HEK293 (cell line): ENCODE results near the gene DNAJC2.

Experiments
- GLIS1 ChIP-seq: fragments of 450-650 bp; formaldehyde crosslinking; IDR thresholded peaks from 2 replicates; pipeline ENCODE4 v1.5.1; 2016; ENCODE audit warnings: missing biosample characterization, missing genetic modification characterization
- KLF1 ChIP-seq: fragments of 450-650 bp; formaldehyde crosslinking; IDR thresholded peaks from 2 replicates; pipeline ENCODE4 v1.5.1; 2016; ENCODE audit warnings: missing biosample characterization, missing genetic modification characterization
- SALL2 ChIP-seq: fragments of 450-650 bp; formaldehyde crosslinking; IDR thresholded peaks from 2 replicates; pipeline ENCODE4 v1.5.0; 2017; ENCODE audit warnings: missing biosample characterization, mild to moderate bottlenecking, missing genetic modification characterization, borderline replicate concordance
- SETDB1 ChIP-seq: IDR thresholded peaks from one replicate; pipeline ENCODE4 v1.6.1; 2017; ENCODE audit warnings: mild to moderate bottlenecking, low read length, moderate library complexity, mixed read lengths; ENCODE audit not compliant: insufficient read length
- ZFP3 ChIP-seq: fragments of 450-650 bp; formaldehyde crosslinking; IDR thresholded peaks from 2 replicates; pipeline ENCODE4 v1.5.1; 2016; ENCODE audit warnings: low read depth, missing biosample characterization, missing genetic modification characterization
- ZNF146 ChIP-seq: fragments of 450-650 bp; formaldehyde crosslinking; IDR thresholded peaks from 2 replicates; pipeline ENCODE4 v1.5.1; 2016; ENCODE audit warnings: missing biosample characterization, missing genetic modification characterization
- ZNF16 ChIP-seq: fragments of 450-650 bp; formaldehyde crosslinking; IDR thresholded peaks from 2 replicates; pipeline ENCODE4 v1.5.1; 2016; ENCODE audit warnings: low read depth, missing biosample characterization, missing genetic modification characterization
- ZNF184 ChIP-seq: fragments of 450-650 bp; IDR thresholded peaks from 2 replicates; pipeline ENCODE4 v1.5.1; 2018; ENCODE audit warnings: missing biosample characterization, mild to moderate bottlenecking, missing genetic modification characterization
- ZNF202 ChIP-seq: fragments of 450-650 bp; formaldehyde crosslinking; IDR thresholded peaks from 2 replicates; pipeline ENCODE4 v1.5.1; 2016; ENCODE audit warnings: missing biosample characterization, missing genetic modification characterization, borderline replicate concordance
- ZNF311 ChIP-seq: fragments of 450-650 bp; formaldehyde crosslinking; IDR thresholded peaks from 2 replicates; pipeline ENCODE4 v1.5.1; 2017; ENCODE audit warnings: missing biosample characterization, missing genetic modification characterization, borderline replicate concordance
- ZNF473 ChIP-seq: fragments of 450-650 bp; formaldehyde crosslinking; IDR thresholded peaks from 2 replicates; pipeline ENCODE4 v1.5.1; 2017; ENCODE audit warnings: missing biosample characterization, missing genetic modification characterization
- ZNF510 ChIP-seq: fragments of 450-650 bp; formaldehyde crosslinking; IDR thresholded peaks from 2 replicates; pipeline ENCODE4 v1.5.1; 2018; ENCODE audit warnings: mild to moderate bottlenecking, missing genetic modification characterization, missing biosample characterization; ENCODE audit not compliant: insufficient replicate concordance
- ZNF521 ChIP-seq: fragments of 450-650 bp; formaldehyde crosslinking; IDR thresholded peaks from 2 replicates; pipeline ENCODE4 v1.5.1; 2017; ENCODE audit warnings: missing biosample characterization, mild to moderate bottlenecking, missing genetic modification characterization
- ZNF596 ChIP-seq: fragments of 450-650 bp; IDR thresholded peaks from 2 replicates; pipeline ENCODE4 v1.5.0; 2018; ENCODE audit warnings: missing biosample characterization, mild to moderate bottlenecking, missing genetic modification characterization, moderate library complexity
- ZNF621 ChIP-seq: fragments of 450-650 bp; formaldehyde crosslinking; IDR thresholded peaks from 2 replicates; pipeline ENCODE4 v1.5.1; 2017; ENCODE audit warnings: missing biosample characterization, missing genetic modification characterization
- ZNF664 ChIP-seq: fragments of 450-650 bp; formaldehyde crosslinking; IDR thresholded peaks from 2 replicates; pipeline ENCODE4 v1.5.1; 2016; ENCODE audit warnings: missing biosample characterization, missing genetic modification characterization
- ZNF670 ChIP-seq: fragments of 450-650 bp; formaldehyde crosslinking; IDR thresholded peaks from 2 replicates; pipeline ENCODE4 v1.5.1; 2016; ENCODE audit warnings: missing biosample characterization, missing genetic modification characterization, low read depth
- ZSCAN30 ChIP-seq: fragments of 450-650 bp; IDR thresholded peaks from 2 replicates; pipeline ENCODE4 v1.5.1; 2018; ENCODE audit warnings: missing biosample characterization, mild to moderate bottlenecking, missing genetic modification characterization, moderate library complexity
- TF ChIP-seq, protein P1 (sequence below): fragments of 450-650 bp; formaldehyde crosslinking; IDR thresholded peaks from 2 replicates; pipeline ENCODE4 v1.5.1; 2016; ENCODE audit warnings: missing biosample characterization, missing genetic modification characterization
- TF ChIP-seq, protein P2 (sequence below): sonication (generic); formaldehyde crosslinking; IDR thresholded peaks from 2 replicates; pipeline ENCODE4 v1.8.1; 2022; ENCODE audit warnings: mild to moderate bottlenecking, moderate library complexity, missing genetic modification reagents
- TF ChIP-seq, protein P3 (sequence below): fragments of 450-650 bp; formaldehyde crosslinking; IDR thresholded peaks from 2 replicates; pipeline ENCODE4 v1.5.1; 2016; ENCODE audit warnings: missing biosample characterization, missing genetic modification characterization
- TF ChIP-seq, protein P4 (sequence below): fragments of 450-650 bp; IDR thresholded peaks from 2 replicates; pipeline ENCODE4 v1.5.1; 2018; ENCODE audit warnings: missing biosample characterization, missing genetic modification characterization
- TF ChIP-seq, protein P5 (sequence below): fragments of 450-650 bp; formaldehyde crosslinking; IDR thresholded peaks from 2 replicates; pipeline ENCODE4 v1.5.1; 2016; ENCODE audit warnings: missing biosample characterization, missing genetic modification characterization
- TF ChIP-seq, protein P6 (sequence below): fragments of 450-650 bp; formaldehyde crosslinking; IDR thresholded peaks from 2 replicates; pipeline ENCODE4 v1.5.1; 2016; ENCODE audit warnings: missing biosample characterization, missing genetic modification characterization, borderline replicate concordance

Gene DNAJC2

GRCh38 chr7:103344453-103345149 lies at the start of gene DNAJC2 (continued):
- TF ChIP-seq, protein P1, sequence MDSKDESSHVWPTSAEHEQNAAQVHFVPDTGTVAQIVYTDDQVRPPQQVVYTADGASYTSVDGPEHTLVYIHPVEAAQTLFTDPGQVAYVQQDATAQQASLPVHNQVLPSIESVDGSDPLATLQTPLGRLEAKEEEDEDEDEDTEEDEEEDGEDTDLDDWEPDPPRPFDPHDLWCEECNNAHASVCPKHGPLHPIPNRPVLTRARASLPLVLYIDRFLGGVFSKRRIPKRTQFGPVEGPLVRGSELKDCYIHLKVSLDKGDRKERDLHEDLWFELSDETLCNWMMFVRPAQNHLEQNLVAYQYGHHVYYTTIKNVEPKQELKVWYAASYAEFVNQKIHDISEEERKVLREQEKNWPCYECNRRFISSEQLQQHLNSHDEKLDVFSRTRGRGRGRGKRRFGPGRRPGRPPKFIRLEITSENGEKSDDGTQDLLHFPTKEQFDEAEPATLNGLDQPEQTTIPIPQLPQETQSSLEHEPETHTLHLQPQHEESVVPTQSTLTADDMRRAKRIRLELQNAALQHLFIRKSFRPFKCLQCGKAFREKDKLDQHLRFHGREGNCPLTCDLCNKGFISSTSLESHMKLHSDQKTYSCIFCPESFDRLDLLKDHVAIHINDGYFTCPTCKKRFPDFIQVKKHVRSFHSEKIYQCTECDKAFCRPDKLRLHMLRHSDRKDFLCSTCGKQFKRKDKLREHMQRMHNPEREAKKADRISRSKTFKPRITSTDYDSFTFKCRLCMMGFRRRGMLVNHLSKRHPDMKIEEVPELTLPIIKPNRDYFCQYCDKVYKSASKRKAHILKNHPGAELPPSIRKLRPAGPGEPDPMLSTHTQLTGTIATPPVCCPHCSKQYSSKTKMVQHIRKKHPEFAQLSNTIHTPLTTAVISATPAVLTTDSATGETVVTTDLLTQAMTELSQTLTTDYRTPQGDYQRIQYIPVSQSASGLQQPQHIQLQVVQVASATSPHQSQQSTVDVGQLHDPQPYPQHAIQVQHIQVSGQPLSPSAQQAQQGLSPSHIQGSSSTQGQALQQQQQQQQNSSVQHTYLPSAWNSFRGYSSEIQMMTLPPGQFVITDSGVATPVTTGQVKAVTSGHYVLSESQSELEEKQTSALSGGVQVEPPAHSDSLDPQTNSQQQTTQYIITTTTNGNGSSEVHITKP, result peak; percentile 89
- TF ChIP-seq ZNF621, result no peak
- TF ChIP-seq, protein P2, sequence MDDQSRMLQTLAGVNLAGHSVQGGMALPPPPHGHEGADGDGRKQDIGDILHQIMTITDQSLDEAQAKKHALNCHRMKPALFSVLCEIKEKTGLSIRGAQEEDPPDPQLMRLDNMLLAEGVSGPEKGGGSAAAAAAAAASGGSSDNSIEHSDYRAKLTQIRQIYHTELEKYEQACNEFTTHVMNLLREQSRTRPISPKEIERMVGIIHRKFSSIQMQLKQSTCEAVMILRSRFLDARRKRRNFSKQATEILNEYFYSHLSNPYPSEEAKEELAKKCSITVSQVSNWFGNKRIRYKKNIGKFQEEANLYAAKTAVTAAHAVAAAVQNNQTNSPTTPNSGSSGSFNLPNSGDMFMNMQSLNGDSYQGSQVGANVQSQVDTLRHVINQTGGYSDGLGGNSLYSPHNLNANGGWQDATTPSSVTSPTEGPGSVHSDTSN (CRISPR knock-in tag), result peak; percentile 36; the same call in 1 of the 2 replicates
- TF ChIP-seq ZNF510, result no peak
- TF ChIP-seq SETDB1, result no peak
- TF ChIP-seq, protein P3, sequence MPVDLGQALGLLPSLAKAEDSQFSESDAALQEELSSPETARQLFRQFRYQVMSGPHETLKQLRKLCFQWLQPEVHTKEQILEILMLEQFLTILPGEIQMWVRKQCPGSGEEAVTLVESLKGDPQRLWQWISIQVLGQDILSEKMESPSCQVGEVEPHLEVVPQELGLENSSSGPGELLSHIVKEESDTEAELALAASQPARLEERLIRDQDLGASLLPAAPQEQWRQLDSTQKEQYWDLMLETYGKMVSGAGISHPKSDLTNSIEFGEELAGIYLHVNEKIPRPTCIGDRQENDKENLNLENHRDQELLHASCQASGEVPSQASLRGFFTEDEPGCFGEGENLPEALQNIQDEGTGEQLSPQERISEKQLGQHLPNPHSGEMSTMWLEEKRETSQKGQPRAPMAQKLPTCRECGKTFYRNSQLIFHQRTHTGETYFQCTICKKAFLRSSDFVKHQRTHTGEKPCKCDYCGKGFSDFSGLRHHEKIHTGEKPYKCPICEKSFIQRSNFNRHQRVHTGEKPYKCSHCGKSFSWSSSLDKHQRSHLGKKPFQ (tag by site-specific recombination), result peak; percentile 41; the same call in 1 of the 2 replicates
- no peak for TF ChIP-seq KLF1 (tag by site-specific recombination)
- no peak for TF ChIP-seq ZNF311 (tag by site-specific recombination)
- no peak for TF ChIP-seq ZNF664 (tag by site-specific recombination)
- TF ChIP-seq, protein P4, sequence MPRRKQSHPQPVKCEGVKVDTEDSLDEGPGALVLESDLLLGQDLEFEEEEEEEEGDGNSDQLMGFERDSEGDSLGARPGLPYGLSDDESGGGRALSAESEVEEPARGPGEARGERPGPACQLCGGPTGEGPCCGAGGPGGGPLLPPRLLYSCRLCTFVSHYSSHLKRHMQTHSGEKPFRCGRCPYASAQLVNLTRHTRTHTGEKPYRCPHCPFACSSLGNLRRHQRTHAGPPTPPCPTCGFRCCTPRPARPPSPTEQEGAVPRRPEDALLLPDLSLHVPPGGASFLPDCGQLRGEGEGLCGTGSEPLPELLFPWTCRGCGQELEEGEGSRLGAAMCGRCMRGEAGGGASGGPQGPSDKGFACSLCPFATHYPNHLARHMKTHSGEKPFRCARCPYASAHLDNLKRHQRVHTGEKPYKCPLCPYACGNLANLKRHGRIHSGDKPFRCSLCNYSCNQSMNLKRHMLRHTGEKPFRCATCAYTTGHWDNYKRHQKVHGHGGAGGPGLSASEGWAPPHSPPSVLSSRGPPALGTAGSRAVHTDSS, result no peak
- no peak for TF ChIP-seq ZNF473 (tag by site-specific recombination)
- no peak for TF ChIP-seq SALL2 (tag by site-specific recombination)
- no peak for TF ChIP-seq ZNF521
- TF ChIP-seq ZNF596, result no peak
- peak; percentile 91 for TF ChIP-seq GLIS1 (tag by site-specific recombination)
- peak; percentile 33; the same call in 1 of the 2 replicates for TF ChIP-seq ZNF146 (tag by site-specific recombination)
- no peak for TF ChIP-seq ZNF202 (tag by site-specific recombination)
- TF ChIP-seq ZNF184 (tag by site-specific recombination), result 0 out of 2 replicates have a peak, but pooled peaks have one; percentile 49
- TF ChIP-seq ZSCAN30, result peak; percentile 96
- no peak for TF ChIP-seq ZNF670
- TF ChIP-seq, protein P5, sequence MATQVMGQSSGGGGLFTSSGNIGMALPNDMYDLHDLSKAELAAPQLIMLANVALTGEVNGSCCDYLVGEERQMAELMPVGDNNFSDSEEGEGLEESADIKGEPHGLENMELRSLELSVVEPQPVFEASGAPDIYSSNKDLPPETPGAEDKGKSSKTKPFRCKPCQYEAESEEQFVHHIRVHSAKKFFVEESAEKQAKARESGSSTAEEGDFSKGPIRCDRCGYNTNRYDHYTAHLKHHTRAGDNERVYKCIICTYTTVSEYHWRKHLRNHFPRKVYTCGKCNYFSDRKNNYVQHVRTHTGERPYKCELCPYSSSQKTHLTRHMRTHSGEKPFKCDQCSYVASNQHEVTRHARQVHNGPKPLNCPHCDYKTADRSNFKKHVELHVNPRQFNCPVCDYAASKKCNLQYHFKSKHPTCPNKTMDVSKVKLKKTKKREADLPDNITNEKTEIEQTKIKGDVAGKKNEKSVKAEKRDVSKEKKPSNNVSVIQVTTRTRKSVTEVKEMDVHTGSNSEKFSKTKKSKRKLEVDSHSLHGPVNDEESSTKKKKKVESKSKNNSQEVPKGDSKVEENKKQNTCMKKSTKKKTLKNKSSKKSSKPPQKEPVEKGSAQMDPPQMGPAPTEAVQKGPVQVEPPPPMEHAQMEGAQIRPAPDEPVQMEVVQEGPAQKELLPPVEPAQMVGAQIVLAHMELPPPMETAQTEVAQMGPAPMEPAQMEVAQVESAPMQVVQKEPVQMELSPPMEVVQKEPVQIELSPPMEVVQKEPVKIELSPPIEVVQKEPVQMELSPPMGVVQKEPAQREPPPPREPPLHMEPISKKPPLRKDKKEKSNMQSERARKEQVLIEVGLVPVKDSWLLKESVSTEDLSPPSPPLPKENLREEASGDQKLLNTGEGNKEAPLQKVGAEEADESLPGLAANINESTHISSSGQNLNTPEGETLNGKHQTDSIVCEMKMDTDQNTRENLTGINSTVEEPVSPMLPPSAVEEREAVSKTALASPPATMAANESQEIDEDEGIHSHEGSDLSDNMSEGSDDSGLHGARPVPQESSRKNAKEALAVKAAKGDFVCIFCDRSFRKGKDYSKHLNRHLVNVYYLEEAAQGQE, result peak; percentile 36
- no peak for TF ChIP-seq ZFP3 (tag by site-specific recombination)
- TF ChIP-seq, protein P6, sequence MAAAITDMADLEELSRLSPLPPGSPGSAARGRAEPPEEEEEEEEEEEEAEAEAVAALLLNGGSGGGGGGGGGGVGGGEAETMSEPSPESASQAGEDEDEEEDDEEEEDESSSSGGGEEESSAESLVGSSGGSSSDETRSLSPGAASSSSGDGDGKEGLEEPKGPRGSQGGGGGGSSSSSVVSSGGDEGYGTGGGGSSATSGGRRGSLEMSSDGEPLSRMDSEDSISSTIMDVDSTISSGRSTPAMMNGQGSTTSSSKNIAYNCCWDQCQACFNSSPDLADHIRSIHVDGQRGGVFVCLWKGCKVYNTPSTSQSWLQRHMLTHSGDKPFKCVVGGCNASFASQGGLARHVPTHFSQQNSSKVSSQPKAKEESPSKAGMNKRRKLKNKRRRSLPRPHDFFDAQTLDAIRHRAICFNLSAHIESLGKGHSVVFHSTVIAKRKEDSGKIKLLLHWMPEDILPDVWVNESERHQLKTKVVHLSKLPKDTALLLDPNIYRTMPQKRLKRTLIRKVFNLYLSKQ (tag by site-specific recombination), result no peak
- TF ChIP-seq ZNF16, result no peak
